Stimulated activated naive CD4-positive, alpha-beta T cell treated with Interleukin-2 at 50 U/mL for 16 hours (primary cell): ENCODE results near the gene TJP3.
A peak's percentile ranks its signal among the peaks of the same experiment; 100 is the strongest.

Source experiments
- DNase-seq: peaks from one replicate; lab custom pipeline; 2025; lab: John Stamatoyannopoulos, UW

Gene TJP3

DNA sequence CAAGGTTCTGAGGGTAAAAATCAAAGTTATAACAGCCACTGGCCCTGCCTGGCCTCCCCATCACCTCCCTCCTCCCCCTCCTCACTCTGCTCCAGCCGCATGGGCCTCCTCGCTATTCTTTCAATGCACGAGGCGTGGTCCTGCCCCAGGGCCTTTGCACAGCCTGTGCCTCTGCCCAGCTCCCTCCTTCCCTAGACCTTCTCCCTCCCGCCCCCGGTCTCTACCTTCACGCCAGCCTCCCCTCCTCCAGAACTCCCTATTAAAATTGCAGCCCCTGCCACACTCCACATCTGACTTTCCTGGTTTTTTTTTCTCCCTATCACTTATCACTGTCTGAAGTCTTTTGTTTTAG lies 60.5 kb downstream of the TJP3 start:
- DNase-seq, result no peak

- no peak for DNase-seq
Observed at GRCh38 chr19:3769494-3769893, 61.3 kb downstream of the TJP3 start.

DNA sequence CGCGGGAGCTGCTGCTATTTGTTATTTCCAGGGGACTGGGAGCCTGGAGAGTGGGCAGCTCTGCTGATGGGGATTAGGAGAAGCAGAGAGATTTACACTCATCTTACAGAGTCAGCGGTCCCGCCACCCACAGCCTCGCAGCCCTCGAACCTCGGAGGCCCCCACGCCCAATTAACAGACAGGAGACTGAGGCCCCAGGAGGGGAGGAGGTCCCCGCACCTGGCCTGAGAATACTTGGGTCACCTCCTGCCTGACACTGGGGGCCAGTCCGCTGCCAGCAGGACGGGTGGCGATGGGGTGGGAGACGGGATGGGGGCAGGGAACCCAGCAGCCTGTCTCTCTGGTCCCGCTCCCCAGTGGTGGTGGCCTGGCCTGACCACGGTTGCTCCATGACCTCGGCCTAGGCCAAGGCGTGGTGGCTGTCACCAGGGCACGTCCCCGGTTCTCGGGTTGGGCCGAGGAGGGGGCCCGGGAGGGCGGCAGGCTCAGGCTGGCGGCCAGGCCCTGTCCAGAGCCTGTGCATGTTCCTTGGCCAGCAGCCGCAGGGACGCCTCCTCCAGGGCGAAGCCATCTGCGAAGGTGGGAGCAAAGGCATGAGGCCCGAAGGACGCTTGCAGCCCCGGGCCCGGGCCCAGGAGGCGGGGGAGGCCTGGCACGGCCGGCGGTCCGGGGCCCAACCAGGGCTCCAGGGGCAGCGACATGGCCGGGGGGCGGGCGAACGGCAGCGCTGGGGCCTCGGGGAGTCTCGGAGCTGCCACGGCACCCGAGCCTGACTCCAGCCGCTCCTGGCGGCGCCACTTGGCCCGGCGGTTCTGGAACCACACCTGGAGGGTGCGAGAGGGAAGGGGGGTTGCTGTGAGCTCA lies 62.2 kb downstream of the TJP3 start:
- DNase-seq, result no peak

DNA sequence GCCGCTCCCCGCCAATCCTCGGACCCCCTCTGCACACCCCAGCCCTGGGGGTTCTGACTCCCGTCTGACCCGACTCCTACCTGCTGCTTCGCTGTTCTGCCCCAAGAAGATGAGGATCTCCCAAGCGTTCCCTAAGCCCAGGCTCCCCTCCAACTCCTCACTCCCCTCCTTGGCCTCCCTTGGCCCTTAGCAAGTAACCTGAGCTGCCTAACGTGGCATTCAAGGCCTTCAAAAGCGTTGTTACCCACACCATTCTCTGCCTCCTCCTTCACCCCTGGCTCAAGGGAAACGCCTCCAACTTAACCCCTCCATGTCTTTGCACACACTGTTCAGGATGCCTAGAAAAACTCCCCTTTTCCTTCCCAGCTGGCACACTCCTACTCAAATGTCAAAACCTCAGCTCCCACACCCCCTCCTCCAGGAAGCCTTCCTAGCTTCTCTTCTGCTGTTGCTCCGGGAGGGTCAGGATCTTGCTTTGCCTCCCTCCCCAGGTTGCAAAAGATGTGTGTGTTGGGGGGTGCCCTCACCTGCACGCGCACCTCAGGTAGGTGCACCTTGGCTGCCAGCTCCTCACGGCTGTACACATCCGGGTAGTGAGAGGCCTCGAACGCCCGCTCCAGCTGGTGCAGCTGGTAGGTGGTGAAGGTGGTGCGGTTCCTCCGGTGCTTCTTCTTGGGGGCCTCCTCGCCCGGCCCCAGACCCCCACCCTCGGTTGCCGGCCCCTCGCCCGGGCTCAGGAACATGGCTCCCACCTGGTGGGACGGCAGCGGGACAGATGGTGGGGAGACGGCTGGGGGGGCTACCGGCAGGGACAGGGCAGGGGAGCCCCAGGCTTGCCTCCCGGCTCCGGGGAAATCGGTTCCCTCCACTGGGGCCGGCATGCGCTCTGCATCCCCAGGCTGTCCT lies 63.1 kb downstream of the TJP3 start:
- DNase-seq, result no peak

GRCh38 chr19:3771906-3772455 lies 63.8 kb downstream of the TJP3 start, which contains the start of gene RAX2:
TSS of gene RAX2 (minus strand) at chr19:3772228. CDS start at chr19:3771742, 486 bp downstream.
- no peak for DNase-seq

- no peak for DNase-seq
Observed at GRCh38 chr19:3773814-3774515, 65.8 kb downstream of the TJP3 start.

DNA sequence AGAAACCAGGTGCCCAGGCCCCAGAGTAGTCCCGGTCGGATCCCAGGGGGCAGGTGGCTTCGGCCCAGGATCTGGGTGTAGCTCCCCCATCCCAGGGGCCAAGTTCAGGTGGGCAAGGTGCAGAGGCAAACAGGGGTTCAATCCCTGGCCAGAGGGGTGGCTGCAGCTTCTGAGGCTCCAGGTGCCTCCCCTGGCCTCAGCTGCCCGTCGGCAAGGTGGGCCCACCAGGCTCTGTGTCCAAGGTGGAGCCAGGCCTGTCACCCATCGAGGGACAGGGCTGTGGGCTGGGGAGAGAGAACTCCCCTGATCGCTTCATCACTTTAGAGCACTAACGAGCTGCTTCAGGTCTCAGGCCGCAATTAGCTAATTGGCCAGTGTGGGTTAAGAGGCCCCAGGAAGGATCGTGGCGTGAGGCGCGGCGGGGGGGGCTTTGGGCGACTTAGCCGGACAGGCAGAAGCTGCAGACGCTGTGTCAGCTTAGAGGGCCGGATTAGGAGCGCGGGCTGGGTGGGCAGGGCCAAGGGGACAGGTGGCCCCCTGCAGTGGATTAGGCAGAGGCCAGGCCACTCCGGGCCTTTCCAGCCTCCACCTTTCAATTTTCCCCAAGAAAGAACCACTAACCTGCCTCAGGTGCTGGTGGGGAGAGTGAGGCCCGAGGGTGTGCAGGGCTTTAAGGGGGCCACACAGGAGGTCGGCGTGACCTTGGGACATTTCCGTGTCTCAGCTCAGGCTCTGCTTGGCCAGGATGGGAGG lies 66.6 kb downstream of the TJP3 start:
- no peak for DNase-seq

- no peak for DNase-seq
Observed at GRCh38 chr19:3775374-3775711, 67.2 kb downstream of the TJP3 start.

DNA sequence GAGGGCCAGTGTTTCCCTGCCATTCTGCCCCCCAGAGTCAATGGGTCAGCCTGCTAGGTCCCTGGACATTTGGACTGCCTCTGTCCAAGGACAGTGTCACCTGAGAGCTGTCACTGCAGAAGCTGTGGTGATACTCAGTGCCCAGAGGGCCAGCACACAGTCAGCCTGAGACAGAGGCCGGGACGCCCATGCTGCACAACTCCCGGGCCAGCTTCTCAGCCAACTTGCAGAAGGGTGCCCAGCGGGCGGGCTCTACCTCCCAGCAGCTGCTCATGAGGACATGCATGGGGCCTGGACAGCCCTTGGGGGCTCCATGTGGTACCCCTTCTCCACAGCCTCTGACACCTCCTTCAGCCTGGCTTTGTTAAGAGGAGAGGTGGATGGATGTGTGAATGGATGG lies 67.6 kb downstream of the TJP3 start:
- DNase-seq, result no peak

DNA sequence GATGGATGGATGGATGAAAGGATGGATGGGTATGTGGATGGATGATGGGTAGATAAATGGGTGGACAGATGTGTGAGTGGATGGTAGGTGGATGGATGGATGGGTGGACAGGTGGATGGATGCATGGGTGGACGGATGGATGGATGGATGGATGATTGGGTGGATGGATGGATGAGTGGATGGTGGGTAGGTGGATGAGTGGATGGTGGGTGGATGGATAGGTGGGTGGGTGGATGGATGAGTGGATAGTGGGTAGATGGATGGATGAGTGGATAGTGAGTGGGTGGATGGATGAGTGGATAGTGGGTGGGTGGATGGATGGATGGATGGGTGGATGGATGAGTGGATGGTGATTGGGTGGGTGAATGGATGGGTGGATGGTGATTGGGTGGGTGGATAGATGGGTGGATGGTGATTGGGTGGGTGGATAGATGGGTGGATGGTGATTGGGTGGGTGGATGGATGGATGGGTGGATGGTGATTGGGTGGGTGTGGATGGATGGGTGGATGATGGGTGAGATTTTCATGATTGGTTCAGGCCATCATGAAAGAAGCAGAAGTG lies 68.4 kb downstream of the TJP3 start:
- DNase-seq, result no peak

- DNase-seq, result no peak
Observed at GRCh38 chr19:3778104-3778867, 70.1 kb downstream of the TJP3 start.

GRCh38 chr19:3778899-3779723 lies 70.9 kb downstream of the TJP3 start:
- DNase-seq, result no peak

GRCh38 chr19:3780786-3781304 lies 72.7 kb downstream of the TJP3 start:
- no peak for DNase-seq

- DNase-seq, result no peak
Observed at GRCh38 chr19:3781603-3782002, 73.4 kb downstream of the TJP3 start.

GRCh38 chr19:3782330-3782729 lies 74.1 kb downstream of the TJP3 start:
- DNase-seq, result no peak

- DNase-seq, result no peak
Observed at GRCh38 chr19:3782903-3783302, 74.7 kb downstream of the TJP3 start.

DNA sequence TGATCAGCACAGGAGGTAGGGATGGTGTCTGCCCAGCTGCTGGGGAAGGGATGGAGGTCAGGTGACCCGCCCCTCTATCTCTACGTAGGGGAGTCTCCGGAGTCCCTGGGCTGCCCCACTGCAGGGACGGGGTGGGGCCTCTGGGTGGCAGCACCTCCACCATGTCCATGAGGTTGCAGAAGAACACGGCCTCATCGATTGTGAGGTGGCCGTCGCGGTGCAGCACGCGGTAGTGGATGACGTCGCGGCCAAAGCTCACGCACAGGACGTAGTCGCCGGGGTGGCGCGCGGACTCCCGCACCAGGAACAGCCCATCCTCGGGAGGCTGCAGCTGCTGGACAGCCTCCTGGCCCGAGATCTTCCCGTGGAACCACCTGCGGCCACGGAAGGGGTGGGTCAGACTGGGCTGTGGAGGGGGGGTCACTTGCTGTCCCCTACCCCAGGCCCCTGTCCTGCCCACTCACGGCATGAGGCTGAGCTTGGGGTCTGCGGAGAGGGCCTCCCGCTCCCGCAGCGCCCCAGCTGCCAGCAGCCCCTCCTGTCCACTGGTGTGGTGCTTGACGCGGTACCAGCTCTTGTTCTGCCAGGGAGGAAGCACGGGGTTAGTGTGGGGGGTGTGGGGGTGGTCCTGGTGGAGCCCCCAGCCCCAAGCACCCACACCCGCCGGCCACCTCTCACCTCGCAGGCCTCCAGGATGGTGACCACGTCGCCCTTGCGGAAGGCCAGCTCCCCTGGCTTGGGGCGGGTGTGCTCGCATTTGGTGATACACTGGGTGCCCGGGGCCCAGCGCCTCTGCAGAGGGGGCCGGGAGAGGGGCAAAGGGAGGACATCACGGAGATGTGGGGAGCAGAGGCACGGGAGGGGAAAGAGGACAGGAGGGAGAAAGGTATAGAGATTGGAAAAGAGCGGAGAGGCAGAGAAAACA lies 75.7 kb downstream of the TJP3 start:
- DNase-seq, result peak; percentile 6
